Amniotic stem cell (primary cell): Measurements from ENCODE around the gene RBM15B.
"Not testable (repeated sequence)": the region's sequence is repeated elsewhere in the genome, so short reads cannot be mapped to it uniquely, and the experiment has no call there.

Experiments used
- DNase-seq: peaks from one replicate; lab custom pipeline; 2025; lab: John Stamatoyannopoulos, UW

The RBM15B gene

DNA sequence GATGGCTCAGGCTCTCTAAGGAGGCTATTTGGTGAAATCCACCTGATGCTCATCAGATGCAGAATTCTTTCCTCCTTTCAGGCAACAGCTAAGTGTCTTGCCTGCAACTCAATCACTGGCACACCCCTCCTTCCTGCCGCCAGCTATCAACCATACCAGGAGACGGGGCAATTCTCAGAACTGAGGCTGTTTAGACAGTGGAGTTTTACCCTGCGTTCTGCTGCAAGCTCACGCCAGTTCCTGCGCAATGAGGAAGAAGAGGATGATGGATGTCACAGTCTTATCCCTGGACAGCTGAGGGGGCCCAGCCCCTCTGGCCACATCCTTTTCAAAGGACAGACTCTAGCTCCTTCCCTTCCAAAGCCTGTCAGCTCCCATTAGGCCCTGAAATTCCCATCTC is 13.0 kb upstream of the RBM15B start:
- no peak for DNase-seq

GRCh38 chr3:51378726-51379125 is 12.4 kb upstream of the RBM15B start:
- DNase-seq = no peak

DNA sequence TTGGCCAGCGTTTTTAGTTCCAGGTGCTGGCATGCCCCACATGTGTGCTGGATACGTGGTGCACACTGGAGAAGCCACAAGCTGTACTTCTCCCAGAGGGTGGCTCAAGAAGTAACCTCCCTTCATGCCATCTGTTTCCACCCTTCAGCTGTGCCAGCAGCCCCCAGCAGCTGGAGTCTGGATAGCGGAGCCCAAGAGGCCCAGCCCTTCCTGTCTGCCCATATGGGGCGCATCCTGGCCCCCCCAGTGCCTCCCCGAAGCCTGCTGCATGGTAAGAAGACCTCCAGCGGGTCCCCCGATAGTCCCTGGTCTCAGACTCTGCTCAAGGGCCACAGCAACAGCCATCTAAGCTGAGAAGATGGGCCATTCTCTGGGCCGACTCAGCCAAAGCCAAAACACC is 11.8 kb upstream of the RBM15B start:
- DNase-seq = no peak

DNA sequence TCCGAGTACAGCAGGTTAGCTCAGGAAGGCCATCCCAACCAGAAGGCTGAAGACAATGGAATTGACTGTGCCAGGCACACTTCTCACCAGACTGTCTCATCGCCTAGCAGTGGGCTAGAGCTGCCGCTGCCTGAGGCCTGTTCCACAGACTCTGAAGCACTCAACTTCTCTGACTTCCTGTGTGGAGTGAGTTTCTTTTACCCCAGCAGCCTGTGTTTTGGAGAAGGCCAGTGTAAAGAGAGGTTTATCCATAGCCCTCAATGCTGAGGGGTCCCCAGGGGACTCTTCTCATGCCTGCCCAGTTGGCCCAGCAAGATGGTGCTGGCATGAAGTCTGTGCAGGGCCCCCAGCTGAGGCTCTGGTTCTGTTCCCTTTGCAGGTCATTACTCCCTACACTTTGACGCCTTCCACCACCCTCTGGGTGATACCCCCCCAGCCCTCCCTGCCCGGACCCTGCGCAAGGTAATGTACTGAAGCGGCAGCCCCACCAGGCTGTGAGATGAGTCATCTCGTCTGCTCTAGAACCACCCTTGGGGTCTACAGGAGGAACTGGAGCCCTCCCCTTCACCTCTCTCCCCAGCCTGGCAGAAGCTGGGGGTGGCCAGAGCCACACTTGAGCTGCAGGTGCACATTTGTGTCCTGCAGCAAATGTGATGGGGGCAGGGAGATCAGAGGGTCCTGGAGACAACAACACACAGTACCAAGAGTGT is 11.2 kb upstream of the RBM15B start:
- DNase-seq = no peak

GRCh38 chr3:51380601-51381332 is 10.3 kb upstream of the RBM15B start:
- no peak for DNase-seq

DNA sequence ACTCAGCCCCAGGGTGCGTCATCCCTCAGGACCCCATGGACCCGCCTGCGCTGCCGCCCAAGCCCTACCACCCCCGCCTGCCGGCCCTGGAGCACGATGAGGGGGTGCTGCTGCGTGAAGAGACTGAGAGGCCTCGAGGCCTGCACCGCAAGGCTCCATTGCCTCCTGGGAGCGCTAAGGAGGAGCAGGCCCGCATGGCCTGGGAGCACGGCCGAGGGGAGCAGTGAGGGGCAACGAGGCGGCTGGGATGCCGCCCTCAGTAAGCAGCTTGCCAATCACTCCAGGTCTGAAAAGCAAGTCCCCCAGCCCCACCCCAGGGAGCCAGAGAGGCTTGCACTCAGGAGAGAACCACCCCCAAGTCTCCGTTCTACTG is 9.8 kb upstream of the RBM15B start:
- DNase-seq = no peak

DNA sequence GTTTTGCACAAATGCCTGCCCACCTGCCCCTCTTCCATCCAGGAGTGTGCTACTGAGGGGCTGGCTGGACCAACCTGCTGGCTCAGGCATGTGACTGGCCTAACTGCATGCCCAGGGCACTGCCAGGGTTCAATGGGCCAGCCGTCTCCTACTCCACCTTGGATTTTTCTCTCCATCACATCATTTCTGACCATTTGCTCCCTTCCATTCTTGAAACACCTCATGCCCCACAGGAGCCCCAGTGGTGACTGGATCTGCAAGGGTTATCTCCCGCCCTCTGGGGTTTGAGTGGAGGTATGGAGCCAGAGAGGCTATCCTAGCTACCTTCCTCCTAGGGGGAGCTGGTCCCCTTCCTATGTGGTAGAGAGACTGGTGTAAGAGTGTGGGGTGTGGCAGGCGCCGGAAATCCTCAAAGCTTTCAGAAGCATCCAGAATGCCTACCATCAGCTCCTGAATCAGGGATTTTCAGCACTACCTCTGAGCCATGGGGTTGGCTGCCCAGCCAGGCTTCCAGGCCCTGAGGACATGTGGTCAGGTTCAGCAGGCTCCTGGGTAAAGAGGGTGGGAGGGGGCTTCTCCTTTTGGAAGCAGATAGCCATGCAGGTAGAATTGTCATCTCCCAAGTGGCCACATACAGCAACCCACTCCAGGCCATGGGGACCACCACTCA is 8.9 kb upstream of the RBM15B start:
- DNase-seq = no peak

DNA sequence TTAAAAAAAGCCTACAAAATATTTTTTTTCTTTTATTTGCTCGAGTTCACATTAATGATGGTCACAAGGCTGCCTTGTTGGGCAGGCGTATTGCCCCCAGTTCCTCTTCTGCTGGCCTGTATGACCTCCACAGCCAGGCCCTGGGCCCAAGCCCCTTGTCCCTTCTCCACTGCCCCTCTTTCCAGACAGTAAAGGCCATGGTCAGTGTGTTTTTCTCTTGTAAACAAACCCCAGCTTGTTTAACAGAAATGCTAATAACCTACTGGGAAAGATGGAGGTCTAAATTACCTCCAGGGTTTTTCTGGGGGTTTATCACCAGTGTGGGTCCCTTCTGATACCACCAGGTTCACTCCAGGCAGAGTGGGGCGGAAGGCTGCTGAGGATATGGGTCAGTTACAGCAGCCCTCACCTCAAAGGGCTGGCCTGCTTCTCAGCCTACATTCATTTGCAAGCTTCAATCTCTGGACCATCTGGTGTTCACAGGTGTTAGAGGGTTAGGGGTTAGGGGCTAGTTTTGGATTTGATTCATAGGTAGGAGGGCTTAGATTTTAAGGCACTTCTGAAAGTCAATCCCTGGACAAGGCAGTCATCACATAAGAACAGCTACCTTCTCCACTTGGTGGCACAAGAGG is 8.0 kb upstream of the RBM15B start:
- no peak for DNase-seq

GRCh38 chr3:51384055-51384725 is 6.9 kb upstream of the RBM15B start:
- no peak for DNase-seq

DNA sequence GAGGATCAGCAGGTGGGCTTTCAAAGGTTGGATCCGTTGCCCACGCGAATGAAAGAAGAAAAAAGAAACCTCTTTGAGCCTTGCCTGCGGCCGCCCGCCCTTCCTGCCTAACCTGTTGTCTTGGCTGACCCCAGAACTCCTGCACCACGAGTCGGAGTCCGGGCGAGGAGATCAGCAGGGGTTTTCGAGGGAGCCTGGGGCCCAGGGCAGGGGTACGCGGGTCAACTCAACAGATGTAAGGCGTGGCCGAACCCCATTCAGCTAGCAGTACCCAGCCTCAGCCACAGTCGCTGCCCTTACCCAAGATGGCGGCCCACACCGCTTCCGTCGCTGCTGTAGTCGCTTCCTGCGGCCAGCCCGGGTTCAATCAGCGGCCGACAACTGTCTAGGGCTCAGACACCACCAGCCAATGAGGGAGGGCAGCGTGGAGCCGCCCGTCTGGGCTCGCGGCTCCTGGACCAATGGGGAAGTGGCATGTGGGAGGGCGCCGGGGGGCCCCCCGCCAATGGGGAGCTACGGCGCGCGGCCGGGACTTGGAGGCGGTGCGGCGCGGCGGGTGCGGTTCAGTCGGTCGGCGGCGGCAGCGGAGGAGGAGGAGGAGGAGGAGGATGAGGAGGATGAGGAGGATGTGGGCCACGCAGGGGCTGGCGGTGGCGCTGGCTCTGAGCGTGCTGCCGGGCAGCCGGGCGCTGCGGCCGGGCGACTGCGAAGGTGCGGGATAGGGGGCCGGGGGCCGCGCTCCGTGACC is 6.2 kb upstream of the RBM15B start, which contains the start of gene MANF:
MANF (plus strand) TSS at position 566 of the 748 bp plus-strand sequence; CDS start at position 618, 52 bp downstream.
- peak; percentile 97 for DNase-seq

- DNase-seq = no peak
These were observed 5.4 kb upstream of the RBM15B start for GRCh38 chr3:51385621-51386091.

GRCh38 chr3:51386159-51386851 is 4.8 kb upstream of the RBM15B start:
- DNase-seq = no peak

DNA sequence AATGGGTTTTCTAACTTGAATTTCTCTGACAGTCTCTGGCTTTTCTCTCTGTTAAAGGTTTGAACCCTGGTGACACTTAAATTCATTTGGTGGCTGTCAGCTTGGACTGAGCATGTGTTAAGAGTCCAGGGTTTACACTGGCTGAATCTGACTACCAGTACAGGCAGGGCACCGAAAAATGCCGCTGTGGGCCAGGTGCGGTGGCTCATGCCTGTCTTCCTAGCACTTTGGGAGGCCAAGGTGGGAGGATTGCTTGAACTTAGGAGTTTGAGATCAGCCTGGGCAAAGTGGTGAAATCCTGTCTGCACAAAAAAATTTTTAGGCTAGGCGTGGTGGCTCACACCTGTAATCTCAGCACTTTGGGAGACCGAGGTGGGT is 4.2 kb upstream of the RBM15B start:
- DNase-seq = no peak

DNA sequence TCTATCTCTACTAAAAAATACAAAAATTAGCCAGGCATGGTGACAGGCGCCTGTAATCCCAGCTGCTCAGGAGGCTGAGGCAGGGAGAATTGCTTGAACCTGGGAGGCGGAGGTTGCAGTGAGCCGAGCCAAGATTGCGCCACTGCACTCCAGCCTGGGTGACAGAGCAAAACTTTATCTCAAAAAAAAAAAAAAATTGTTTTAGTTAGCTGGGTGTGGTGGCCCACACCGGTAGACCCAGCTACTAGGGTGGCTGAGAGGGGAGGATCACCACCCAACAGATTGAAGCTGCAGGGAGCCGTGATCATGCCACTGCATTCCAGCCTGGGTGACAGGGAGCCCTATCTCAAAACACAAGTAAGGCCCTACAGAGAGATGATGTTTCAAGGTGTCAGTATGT is 3.8 kb upstream of the RBM15B start:
- DNase-seq = not testable (repeated sequence)

GRCh38 chr3:51388286-51389029 is 2.6 kb upstream of the RBM15B start:
- no peak for DNase-seq

GRCh38 chr3:51389423-51390183 is 1.5 kb upstream of the RBM15B start:
- no peak for DNase-seq

GRCh38 chr3:51390246-51391074 is 625 bp upstream of the RBM15B start:
- no peak for DNase-seq
